Astrocyte (in vitro differentiated cells and primary cell): ENCODE data around the gene PLEKHG1. TPM values are rescaled to one million over a fixed set of nuclear protein-coding genes. Genes with fewer than 3 reads are reported as not detected.

Source experiments
- DNase-seq: peaks from one replicate; pipeline ENCODE4 v3.0.0-alpha.2; 2010; ENCODE audit warnings: low read depth
- FAIRE-seq: peaks from 2 replicates; lab custom pipeline; 2011; peaks lifted over from hg19 to GRCh38; lab: Jason Lieb, UNC
- H2AFZ ChIP-seq: 2 replicates; pipeline ENCODE4 v1.6.0; 2012; ENCODE audit warnings: low read depth, low read length, inconsistent platforms
- H3K27ac ChIP-seq: 2 replicates; pipeline ENCODE4 v1.5.1; 2011; ENCODE audit warnings: low read depth, low read length, inconsistent platforms
- H3K27me3 ChIP-seq: 2 replicates; pipeline ENCODE4 v1.6.0; 2011; ENCODE audit warnings: low read length, inconsistent platforms; ENCODE audit not compliant: insufficient read depth
- H3K36me3 ChIP-seq: 2 replicates; pipeline ENCODE4 v1.5.1; 2011; ENCODE audit warnings: low read length, inconsistent platforms; ENCODE audit not compliant: insufficient read depth
- H3K4me1 ChIP-seq: 2 replicates; pipeline ENCODE4 v1.5.1; 2011; ENCODE audit warnings: low read length, inconsistent platforms; ENCODE audit not compliant: insufficient read depth
- H3K4me2 ChIP-seq: 2 replicates; pipeline ENCODE4 v1.6.0; 2012; ENCODE audit warnings: low read length, inconsistent platforms
- H3K4me3 ChIP-seq: 2 replicates; pipeline ENCODE4 v1.5.1; 2011; ENCODE audit warnings: low read depth, mild to moderate bottlenecking, low read length, inconsistent platforms; ENCODE audit not compliant: insufficient read depth
- H3K79me2 ChIP-seq: 2 replicates; pipeline ENCODE4 v1.6.0; 2012; ENCODE audit warnings: mild to moderate bottlenecking, low read length, inconsistent platforms; ENCODE audit not compliant: insufficient read depth
- H3K9ac ChIP-seq: 2 replicates; pipeline ENCODE4 v1.6.0; 2012; ENCODE audit warnings: mild to moderate bottlenecking, low read length, inconsistent platforms
- H3K9me3 ChIP-seq: 2 replicates; pipeline ENCODE4 v1.5.1; 2012; ENCODE audit warnings: low read depth, mild to moderate bottlenecking, low read length, inconsistent platforms; ENCODE audit not compliant: insufficient read depth
- H4K20me1 ChIP-seq: 2 replicates; pipeline ENCODE4 v1.6.0; 2012; ENCODE audit warnings: low read length, inconsistent platforms; ENCODE audit not compliant: insufficient read depth
- H3K27ac Mint-ChIP-seq: one replicate; pipeline ENCODE4 v1.8.0; 2021; ENCODE audit warnings: mild to moderate bottlenecking, mixed read lengths; ENCODE audit not compliant: unreplicated experiment
- H3K27me3 Mint-ChIP-seq: one replicate; pipeline ENCODE4 v1.8.0; 2021; ENCODE audit warnings: low read depth, mixed read lengths; ENCODE audit not compliant: unreplicated experiment
- H3K36me3 Mint-ChIP-seq: one replicate; pipeline ENCODE4 v1.8.0; 2021; ENCODE audit warnings: low read depth, mixed read lengths; ENCODE audit not compliant: unreplicated experiment
- H3K4me1 Mint-ChIP-seq: one replicate; pipeline ENCODE4 v1.8.0; 2021; ENCODE audit warnings: low read depth, mixed read lengths; ENCODE audit not compliant: unreplicated experiment
- H3K4me3 Mint-ChIP-seq: one replicate; pipeline ENCODE4 v1.8.0; 2021; ENCODE audit warnings: mild to moderate bottlenecking, moderate library complexity, mixed read lengths; ENCODE audit not compliant: unreplicated experiment
- H3K9me3 Mint-ChIP-seq: one replicate; pipeline ENCODE4 v1.8.0; 2021; ENCODE audit warnings: mild to moderate bottlenecking, mixed read lengths; ENCODE audit not compliant: unreplicated experiment
- CTCF ChIP-seq: IDR thresholded peaks from 2 replicates; pipeline ENCODE4 v1.5.1; 2011; ENCODE audit warnings: low read depth, mild to moderate bottlenecking, inconsistent platforms, low read length, moderate library complexity; ENCODE audit not compliant: insufficient read depth
- EZH2 ChIP-seq: IDR thresholded peaks from 2 replicates; pipeline ENCODE4 v1.6.1; 2012; ENCODE audit warnings: mild to moderate bottlenecking, low read length, inconsistent platforms; ENCODE audit not compliant: insufficient read depth
- total RNA-seq: library from RNA; stranded (reverse); gene quantifications from 2 replicates; pipeline ENCODE4 v1.2.1, GENCODE V29; 2021

PLEKHG1 gene
- total RNA-seq, 1 donor from 2014 or later, result 12.1 TPM

GRCh38 chr6:150560004-150560883 is 39.4 kb upstream of the PLEKHG1 start:
- TF ChIP-seq CTCF (no peak), EZH2 (no peak)
- peaks cover 6% of the 10 kb centered on the region for H3K27me3 Mint-ChIP-seq
- FAIRE-seq (no peak), DNase-seq (no peak)
- Histone ChIP-seq H3K27me3 (peaks cover 2% of the 10 kb centered on the region), H3K4me1 (no peaks in the 10 kb centered on the region), H3K36me3 (no peaks in the 10 kb centered on the region), H2AFZ (no peak overlapping the region), H3K27ac (no peak overlapping the region), H3K9ac (no peak overlapping the region), H3K4me3 (no peak overlapping the region), H4K20me1 (no peaks in the 10 kb centered on the region), H3K4me2 (no peak overlapping the region), H3K79me2 (no peaks in the 10 kb centered on the region), H3K9me3 (no peaks in the 10 kb centered on the region)
- no peaks in the 10 kb centered on the region for H3K36me3 Mint-ChIP-seq
- no peak overlapping the region for H3K27ac Mint-ChIP-seq
- H3K4me1 Mint-ChIP-seq, result no peaks in the 10 kb centered on the region
- H3K4me3 Mint-ChIP-seq, result no peak overlapping the region
- H3K9me3 Mint-ChIP-seq, result peaks cover 6% of the 10 kb centered on the region

GRCh38 chr6:150560884-150561219 is 38.8 kb upstream of the PLEKHG1 start:
- TF ChIP-seq CTCF, result no peak
- TF ChIP-seq EZH2, result no peak
- no peaks in the 10 kb centered on the region for H3K79me2 ChIP-seq
- no peak overlapping the region for H3K27ac ChIP-seq
- no peak for DNase-seq
- no peak overlapping the region for H3K4me2 ChIP-seq
- Mint-ChIP-seq H3K4me3 (no peak overlapping the region), H3K9me3 (peaks cover 6% of the 10 kb centered on the region), H3K27me3 (peaks cover 8% of the 10 kb centered on the region), H3K4me1 (no peaks in the 10 kb centered on the region), H3K27ac (no peak overlapping the region), H3K36me3 (no peaks in the 10 kb centered on the region)
- no peak overlapping the region for H3K4me3 ChIP-seq
- peaks cover 2% of the 10 kb centered on the region for H3K27me3 ChIP-seq
- H3K36me3 ChIP-seq, result no peaks in the 10 kb centered on the region
- no peaks in the 10 kb centered on the region for H3K9me3 ChIP-seq
- H2AFZ ChIP-seq, result no peak overlapping the region
- no peaks in the 10 kb centered on the region for H3K4me1 ChIP-seq
- FAIRE-seq, result no peak
- no peak overlapping the region for H3K9ac ChIP-seq
- H4K20me1 ChIP-seq, result no peaks in the 10 kb centered on the region

- TF ChIP-seq EZH2, result no peak
- TF ChIP-seq CTCF, result no peak
- no peak overlapping the region for H3K4me3 ChIP-seq
- Mint-ChIP-seq H3K36me3 (no peaks in the 10 kb centered on the region), H3K27ac (no peak overlapping the region), H3K4me3 (no peak overlapping the region), H3K9me3 (peaks cover 2% of the 10 kb centered on the region), H3K27me3 (peaks cover 19% of the 10 kb centered on the region), H3K4me1 (peaks cover 2% of the 10 kb centered on the region)
- H3K36me3 ChIP-seq, result no peaks in the 10 kb centered on the region
- H3K9ac ChIP-seq, result no peak overlapping the region
- DNase-seq (no peak), FAIRE-seq (no peak)
- H2AFZ ChIP-seq, result no peak overlapping the region
- H3K4me1 ChIP-seq, result no peaks in the 10 kb centered on the region
- no peak overlapping the region for H3K27ac ChIP-seq
- no peaks in the 10 kb centered on the region for H3K9me3 ChIP-seq
- H4K20me1 ChIP-seq, result no peaks in the 10 kb centered on the region
- peaks cover 2% of the 10 kb centered on the region for H3K27me3 ChIP-seq
- H3K79me2 ChIP-seq, result no peaks in the 10 kb centered on the region
- H3K4me2 ChIP-seq, result no peak overlapping the region
Observed at GRCh38 chr6:150565945-150566344, 33.7 kb upstream of the PLEKHG1 start.
